Trophoblast cell (in vitro differentiated cells and primary cell): ENCODE results near the gene CPNE8.

ENCODE experiments used
- DNase-seq, 2 donors: peaks; one replicate each; pipeline ENCODE4 v3.0.0-alpha.2; 2016
- H2AFZ ChIP-seq: 2 replicates; pipeline ENCODE4 v1.6.1; 2013; ENCODE audit warnings: low read length, moderate library complexity, mild to moderate bottlenecking; ENCODE audit not compliant: insufficient read depth, poor library complexity
- H2AK5ac ChIP-seq: 2 replicates; pipeline ENCODE4 v1.6.1; 2013; ENCODE audit warnings: mild to moderate bottlenecking, low read length
- H2BK120ac ChIP-seq: 2 replicates; pipeline ENCODE4 v1.6.1; 2013; ENCODE audit warnings: low read length, mild to moderate bottlenecking, moderate library complexity; ENCODE audit not compliant: insufficient read depth, poor library complexity
- H2BK12ac ChIP-seq: 2 replicates; pipeline ENCODE4 v1.6.1; 2013; ENCODE audit warnings: mild to moderate bottlenecking, low read length, moderate library complexity
- H2BK5ac ChIP-seq: 2 replicates; pipeline ENCODE4 v1.6.1; 2013; ENCODE audit warnings: low read length, low read depth, moderate library complexity, mild to moderate bottlenecking; ENCODE audit not compliant: poor library complexity
- H3K14ac ChIP-seq: 2 replicates; pipeline ENCODE4 v1.6.1; 2013; ENCODE audit warnings: mild to moderate bottlenecking, low read length
- H3K18ac ChIP-seq: 2 replicates; pipeline ENCODE4 v1.6.1; 2013; ENCODE audit warnings: mild to moderate bottlenecking, low read length
- H3K23ac ChIP-seq: 2 replicates; pipeline ENCODE4 v1.6.1; 2013; ENCODE audit warnings: low read length
- H3K27ac ChIP-seq: 2 replicates; pipeline ENCODE4 v1.5.1; 2013; ENCODE audit warnings: low read depth, mild to moderate bottlenecking, inconsistent platforms, low read length, moderate library complexity
- H3K27me3 ChIP-seq: 2 replicates; pipeline ENCODE4 v1.6.1; 2013; ENCODE audit warnings: inconsistent platforms, mild to moderate bottlenecking, low read length, moderate library complexity; ENCODE audit not compliant: insufficient read depth
- H3K36me3 ChIP-seq, 2 experiments: 1 replicate in 1 of 2; 2 replicates in 1 of 2; pipeline ENCODE4 v1.6.1; 2013; ENCODE audit warnings: low read length in 2 of 2, mild to moderate bottlenecking in 2 of 2, moderate library complexity in 1 of 2; ENCODE audit not compliant: insufficient read depth in 2 of 2, control insufficient read depth in 1 of 2
- H3K4ac ChIP-seq: 2 replicates; pipeline ENCODE4 v1.6.1; 2013; ENCODE audit warnings: low read depth, mild to moderate bottlenecking, low read length, moderate library complexity
- H3K4me1 ChIP-seq, 2 experiments: 1 replicate in 1 of 2; 2 replicates in 1 of 2; pipeline ENCODE4 v1.6.1; 2013; ENCODE audit warnings: low read length in 2 of 2, mild to moderate bottlenecking in 2 of 2, moderate library complexity in 1 of 2; ENCODE audit not compliant: insufficient read depth in 2 of 2, control insufficient read depth in 1 of 2
- H3K4me2 ChIP-seq: 2 replicates; pipeline ENCODE4 v1.6.1; 2013; ENCODE audit warnings: inconsistent platforms, mild to moderate bottlenecking, low read length, moderate library complexity
- H3K4me3 ChIP-seq: 2 replicates; pipeline ENCODE4 v1.5.1; 2013; ENCODE audit warnings: mild to moderate bottlenecking, low read depth, low read length, inconsistent platforms
- H3K79me1 ChIP-seq: one replicate; pipeline ENCODE4 v1.6.1; 2013; ENCODE audit warnings: low read length
- H3K79me2 ChIP-seq: 2 replicates; pipeline ENCODE4 v1.6.1; 2013; ENCODE audit warnings: low read length, mild to moderate bottlenecking; ENCODE audit not compliant: control insufficient read depth, insufficient read depth, poor library complexity
- H3K9ac ChIP-seq: 2 replicates; pipeline ENCODE4 v1.6.1; 2013; ENCODE audit warnings: mild to moderate bottlenecking, low read length
- H3K9me3 ChIP-seq: 2 replicates; pipeline ENCODE4 v1.6.1; 2013; ENCODE audit warnings: low read depth, mild to moderate bottlenecking, control low read depth, inconsistent platforms, low read length; ENCODE audit not compliant: insufficient read depth
- H4K12ac ChIP-seq: 2 replicates; pipeline ENCODE4 v1.6.1; 2013; ENCODE audit warnings: low read depth, mild to moderate bottlenecking, low read length, moderate library complexity
- H4K8ac ChIP-seq: 2 replicates; pipeline ENCODE4 v1.6.1; 2013; ENCODE audit warnings: low read depth, mild to moderate bottlenecking, low read length, moderate library complexity
- H4K91ac ChIP-seq: one replicate; pipeline ENCODE4 v1.6.1; 2013; ENCODE audit warnings: low read depth, mild to moderate bottlenecking, low read length, moderate library complexity
- WGBS: extraction: QIAGEN DNeasy Blood & Tissue Kit; methylation state at CpG from one replicate; pipeline ENCODE4 v1.1.7; 2013; ENCODE audit warnings: missing lambda C conversion rate; ENCODE audit not compliant: insufficient read length, insufficient coverage; ENCODE audit errors: extremely low coverage; 5-methylcytosine and 5-hydroxymethylcytosine counted together

CPNE8 gene

GRCh38 chr12:38817942-38818341 is 87.4 kb downstream of the CPNE8 start:
- Histone ChIP-seq H4K91ac (no peak overlapping the region), H4K8ac (no peak overlapping the region), H2AFZ (no peak overlapping the region), H4K12ac (no peak overlapping the region), H3K14ac (no peak overlapping the region), H3K4me2 (no peak overlapping the region), H3K4me1 (no peaks in the 10 kb centered on the region), H3K18ac (no peak overlapping the region), H3K79me2 (no peaks in the 10 kb centered on the region), H3K4ac (no peak overlapping the region), H3K36me3 (no peaks in the 10 kb centered on the region), H2BK12ac (no peak overlapping the region), H3K9ac (no peak overlapping the region), H3K79me1 (no peaks in the 10 kb centered on the region), H2BK5ac (no peak overlapping the region), H3K23ac (no peak overlapping the region), H3K27me3 (no peaks in the 10 kb centered on the region), H2BK120ac (no peak overlapping the region), H2AK5ac (no peak overlapping the region), H3K9me3 (no peaks in the 10 kb centered on the region), H3K4me3 (no peak overlapping the region), H3K27ac (no peak overlapping the region)
- no peak for DNase-seq
- WGBS, result no CpG with 5 or more reads among the region's 3 CpGs

- Histone ChIP-seq H3K79me2 (no peaks in the 10 kb centered on the region), H3K9me3 (no peaks in the 10 kb centered on the region), H3K18ac (no peak overlapping the region), H3K27ac (no peak overlapping the region), H3K4me1 (no peaks in the 10 kb centered on the region), H3K4me2 (no peak overlapping the region), H2BK12ac (no peak overlapping the region), H3K4me3 (no peak overlapping the region), H2AK5ac (no peak overlapping the region), H3K27me3 (no peaks in the 10 kb centered on the region), H3K14ac (no peak overlapping the region), H3K79me1 (no peaks in the 10 kb centered on the region), H4K91ac (no peak overlapping the region), H3K4ac (no peak overlapping the region), H2BK5ac (no peak overlapping the region), H3K36me3 (peaks cover 0 to 2% of the 10 kb centered on the region in 2 experiments), H3K23ac (no peak overlapping the region), H3K9ac (no peak overlapping the region), H2AFZ (no peak overlapping the region), H4K8ac (no peak overlapping the region), H4K12ac (no peak overlapping the region), H2BK120ac (no peak overlapping the region)
- no peak for DNase-seq
- WGBS, result no CpG with 5 or more reads among the region's 3 CpGs
Measured at GRCh38 chr12:38813923-38814322, 91.5 kb downstream of the CPNE8 start.

GRCh38 chr12:38811814-38812356 is 93.5 kb downstream of the CPNE8 start:
- Histone ChIP-seq H3K27me3 (no peaks in the 10 kb centered on the region), H3K14ac (no peak overlapping the region), H3K9ac (no peak overlapping the region), H4K12ac (no peak overlapping the region), H2AK5ac (no peak overlapping the region), H4K91ac (no peak overlapping the region), H3K23ac (no peak overlapping the region), H3K27ac (no peak overlapping the region), H3K36me3 (peaks cover 0 to 2% of the 10 kb centered on the region in 2 experiments), H3K4ac (no peak overlapping the region), H4K8ac (no peak overlapping the region), H2BK120ac (no peak overlapping the region), H2AFZ (no peak overlapping the region), H3K4me3 (no peak overlapping the region), H3K4me2 (no peak overlapping the region), H3K79me2 (no peaks in the 10 kb centered on the region), H3K9me3 (no peaks in the 10 kb centered on the region), H3K18ac (no peak overlapping the region), H2BK12ac (no peak overlapping the region), H3K4me1 (no peaks in the 10 kb centered on the region), H3K79me1 (no peaks in the 10 kb centered on the region), H2BK5ac (no peak overlapping the region)
- no CpG with 5 or more reads among the region's 2 CpGs for WGBS
- no peak for DNase-seq

- no peaks in the 10 kb centered on the region for H3K4me1 ChIP-seq
- no peak overlapping the region for H3K4me2 ChIP-seq
- no peak overlapping the region for H2BK120ac ChIP-seq
- H4K8ac ChIP-seq, result no peak overlapping the region
- no peak overlapping the region for H3K27ac ChIP-seq
- no peak overlapping the region for H3K23ac ChIP-seq
- H3K18ac ChIP-seq, result no peak overlapping the region
- H3K79me2 ChIP-seq, result no peaks in the 10 kb centered on the region
- H4K91ac ChIP-seq, result no peak overlapping the region
- H2BK12ac ChIP-seq, result no peak overlapping the region
- no peaks in the 10 kb centered on the region for H3K79me1 ChIP-seq
- no peak for DNase-seq
- H3K4me3 ChIP-seq, result no peak overlapping the region
- H3K9ac ChIP-seq, result no peak overlapping the region
- no peaks in the 10 kb centered on the region for H3K9me3 ChIP-seq
- no peak overlapping the region for H2AFZ ChIP-seq
- peaks cover 0 to 2% of the 10 kb centered on the region in 2 experiments for H3K36me3 ChIP-seq
- no peak overlapping the region for H4K12ac ChIP-seq
- no peak overlapping the region for H3K14ac ChIP-seq
- H3K27me3 ChIP-seq, result no peaks in the 10 kb centered on the region
- no peak overlapping the region for H2BK5ac ChIP-seq
- no peak overlapping the region for H3K4ac ChIP-seq
- H2AK5ac ChIP-seq, result no peak overlapping the region
Measured at GRCh38 chr12:38809832-38810231, 95.6 kb downstream of the CPNE8 start.
